CD4-positive, alpha-beta T cell (primary cell): ENCODE results near the gene SYNE3. TPM values are rescaled to one million over a fixed set of nuclear protein-coding genes. Genes with fewer than 3 reads are reported as not detected.

ENCODE experiments used
- ATAC-seq: fragments of 200-7000 bp; cut with Tn5 transposase; one replicate; pipeline ENCODE4 v1.10.0; 2022; ENCODE audit warnings: mild to moderate bottlenecking; ENCODE audit not compliant: poor library complexity
- CTCF ChIA-PET: fragments of 350-600 bp; sonication (Branson Sonifier 250); formaldehyde crosslinking; loops from one replicate; lab custom pipeline; 2021; ENCODE audit warnings: antibody characterized with exemption, inconsistent platforms; lab: Charles Lee
- POLR2A ChIA-PET: fragments of 350-600 bp; sonication (Branson Sonifier 250); formaldehyde crosslinking; loops from one replicate; lab custom pipeline; 2021; ENCODE audit warnings: antibody characterized with exemption, inconsistent platforms; lab: Charles Lee
- DNase-seq, 14 experiments: peaks; one replicate each; pipeline ENCODE4 v3.0.0-alpha.2; 2013 to 2020; ENCODE audit warnings: mixed read lengths in 2 of 14
- H3K27ac ChIP-seq, 2 donors: one replicate each; pipeline versions ENCODE4 v1.5.1 to v1.7.0; 2013; ENCODE audit warnings: low read length in 2 of 2, low read depth in 1 of 2, mild to moderate bottlenecking in 1 of 2
- H3K27me3 ChIP-seq, 2 experiments: 1 replicate in 1 of 2; 2 replicates in 1 of 2; pipeline versions ENCODE4 v1.6.1 to v1.7.0; 2013; ENCODE audit warnings: low read length in 2 of 2, control low read depth in 1 of 2, mild to moderate bottlenecking in 1 of 2, moderate library complexity in 1 of 2; ENCODE audit not compliant: insufficient read depth in 2 of 2, control insufficient read depth in 1 of 2
- H3K36me3 ChIP-seq: one replicate; pipeline ENCODE4 v1.6.1; 2013; ENCODE audit warnings: low read length, control low read depth; ENCODE audit not compliant: insufficient read depth
- H3K4me1 ChIP-seq: one replicate; pipeline ENCODE4 v1.6.1; 2013; ENCODE audit warnings: low read length, control low read depth; ENCODE audit not compliant: insufficient read depth
- H3K4me3 ChIP-seq: one replicate; pipeline ENCODE4 v1.5.1; 2013; ENCODE audit warnings: mild to moderate bottlenecking, low read length, moderate library complexity
- H3K9me3 ChIP-seq, 2 experiments: 1 replicate in 1 of 2; 2 replicates in 1 of 2; pipeline versions ENCODE4 v1.6.1 to v1.7.0; 2013; ENCODE audit warnings: low read length in 2 of 2, mild to moderate bottlenecking in 2 of 2, control low read depth in 1 of 2, moderate library complexity in 1 of 2; ENCODE audit not compliant: control insufficient read depth in 1 of 2, insufficient read depth in 1 of 2
- H3K27ac Mint-ChIP-seq: one replicate; pipeline ENCODE4 v1.8.0; 2020; ENCODE audit warnings: mixed read lengths
- H3K27me3 Mint-ChIP-seq: one replicate; pipeline ENCODE4 v1.8.0; 2021; ENCODE audit warnings: mixed read lengths
- H3K36me3 Mint-ChIP-seq: one replicate; pipeline ENCODE4 v1.8.0; 2021; ENCODE audit warnings: low read depth, mixed read lengths
- H3K4me1 Mint-ChIP-seq: one replicate; pipeline ENCODE4 v1.8.0; 2021; ENCODE audit warnings: low read depth, mixed read lengths
- H3K4me3 Mint-ChIP-seq: one replicate; pipeline ENCODE4 v1.8.0; 2020; ENCODE audit warnings: mild to moderate bottlenecking, mixed read lengths
- H3K9me3 Mint-ChIP-seq: one replicate; pipeline ENCODE4 v1.8.0; 2020; ENCODE audit warnings: mixed read lengths
- CTCF ChIP-seq: fragments of 200-600 bp; IDR thresholded peaks from one replicate; pipeline ENCODE4 v1.8.0; 2022; ENCODE audit warnings: antibody characterized with exemption, mild to moderate bottlenecking
- intact Hi-C, 2 experiments: fragments of 100-400 bp; cut with DNase I in 1 of 2; cut with micrococcal nuclease in 1 of 2; formaldehyde crosslinking; loops; one replicate each; pipeline versions ENCODE4 v1.15.1 to v1.9.0; 2023 to 2025; cut with DNase I, micrococcal nuclease
- total RNA-seq, 174 experiments: library from RNA in 2 of 174; stranded (reverse) in 2 of 174; gene quantifications; one replicate each; pipeline ENCODE4 v1.2.3 and lab custom pipeline; 2021 to 2026

SYNE3 gene
- total RNA-seq, 2 experiments from 2014 or later: 29.4 to 31.4 TPM

GRCh38 chr14:95529216-95529615 lies 12.8 kb upstream of the SYNE3 start:
- ChIA-PET POLR2A (interaction anchor here (1.0 kb wide), 1 partner anchor 87 kb away, joined by 4 read pairs; no protein-coding TSS in a partner anchor), CTCF (interaction anchor here (0.9 to 1.4 kb wide), 3 partner anchors 13 to 87 kb away, joined by 3 read pairs; partner anchors contain the start of gene SYNE3)
- DNase-seq: no peak
- H3K36me3 Mint-ChIP-seq: peaks cover 6% of the 10 kb centered on the region
- H3K27ac ChIP-seq: no peak overlapping the region
- peaks cover 36% of the 10 kb centered on the region for H3K4me1 ChIP-seq
- TF ChIP-seq CTCF: no peak
- H3K4me3 Mint-ChIP-seq: no peak overlapping the region
- H3K36me3 ChIP-seq: peaks cover 14% of the 10 kb centered on the region
- no peak overlapping the region for H3K4me3 ChIP-seq
- H3K27me3 Mint-ChIP-seq: no peaks in the 10 kb centered on the region
- no peak overlapping the region for H3K27ac Mint-ChIP-seq
- H3K9me3 Mint-ChIP-seq: no peaks in the 10 kb centered on the region
- H3K9me3 ChIP-seq: no peaks in the 10 kb centered on the region
- H3K27me3 ChIP-seq: no peaks in the 10 kb centered on the region
- intact Hi-C loops: loop anchor here in 1 of 2 experiments (10.0 kb wide), 1 partner anchor 836 kb away; the partner anchor contains the start of genes ATG2B and GSKIP
- H3K4me1 Mint-ChIP-seq: peaks cover 61% of the 10 kb centered on the region
- ATAC-seq: no peak

DNA sequence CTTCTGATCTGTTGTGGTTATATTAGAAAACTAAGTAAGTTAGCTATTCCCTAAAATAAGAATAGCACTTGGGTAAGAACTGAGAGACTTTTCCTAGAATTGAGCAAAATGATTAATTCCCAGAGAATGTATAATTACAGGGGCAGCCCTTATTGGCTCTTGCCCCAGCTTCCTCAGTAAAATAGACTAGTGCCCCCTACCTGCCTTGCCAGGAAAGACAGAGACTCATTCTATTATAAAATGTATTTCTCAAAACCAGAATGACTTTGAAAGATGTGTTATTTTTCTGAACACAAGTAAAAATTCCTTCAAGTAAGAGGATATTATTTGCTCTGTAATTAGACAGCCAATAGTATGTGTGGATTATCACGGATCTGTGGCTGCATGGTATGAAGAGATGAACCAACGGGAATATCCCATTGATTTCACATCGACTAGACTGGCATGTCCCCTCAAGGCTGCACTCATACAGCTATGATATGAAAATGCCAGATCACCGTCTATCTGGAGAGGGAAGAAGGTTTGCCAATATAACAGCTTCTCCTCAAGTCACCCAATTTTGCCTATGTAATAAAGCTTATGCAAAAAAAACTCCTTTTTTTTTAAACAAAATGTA lies 11.0 kb upstream of the SYNE3 start:
- POLR2A ChIA-PET: interaction anchor here (0.8 to 2.3 kb wide), 8 partner anchors 9 to 85 kb away, joined by 4 to 19 read pairs (median 6); partner anchors contain the start of gene SYNE3
- Histone ChIP-seq H3K9me3 (no peaks in the 10 kb centered on the region), H3K4me1 (peaks cover 41% of the 10 kb centered on the region), H3K27ac (no peak overlapping the region), H3K36me3 (peaks cover 14% of the 10 kb centered on the region), H3K27me3 (no peaks in the 10 kb centered on the region), H3K4me3 (no peak overlapping the region)
- peak; percentile 93 for TF ChIP-seq CTCF
- Mint-ChIP-seq H3K36me3 (no peaks in the 10 kb centered on the region), H3K27ac (peak overlapping the region; percentile 31), H3K9me3 (no peaks in the 10 kb centered on the region), H3K27me3 (no peaks in the 10 kb centered on the region), H3K4me3 (no peak overlapping the region), H3K4me1 (peaks cover 63% of the 10 kb centered on the region)
- ATAC-seq (no peak), DNase-seq (peak in 9 of 14 experiments; percentile 36 to 72 (median 48))
- intact Hi-C loops: loop anchor here (1.0 to 10.0 kb wide), 4 partner anchors 11 to 837 kb away; partner anchors contain the start of genes ATG2B (in 1 of the 2), GSKIP (in 1 of the 2) and SYNE3 (in 1 of the 2)
- CTCF ChIA-PET: interaction anchor here (0.7 to 2.4 kb wide), 26 partner anchors 9 to 246 kb away, joined by 3 to 33 read pairs (median 6); partner anchors contain the start of gene SYNE3

GRCh38 chr14:95526483-95527386 lies 10.3 kb upstream of the SYNE3 start:
- H3K27ac ChIP-seq: no peak overlapping the region
- no peak for DNase-seq
- no peaks in the 10 kb centered on the region for H3K27me3 ChIP-seq
- ATAC-seq: no peak
- no peak for TF ChIP-seq CTCF
- peak overlapping the region; percentile 89 for H3K27ac Mint-ChIP-seq
- no peak overlapping the region for H3K4me3 ChIP-seq
- peaks cover 45% of the 10 kb centered on the region for H3K4me1 ChIP-seq
- H3K27me3 Mint-ChIP-seq: no peaks in the 10 kb centered on the region
- intact Hi-C loops: loop anchor here (1.0 to 10.0 kb wide), 4 partner anchors 10 to 838 kb away; partner anchors contain the start of genes ATG2B (in 1 of the 2), GSKIP (in 1 of the 2) and SYNE3 (in 1 of the 2)
- peaks cover 14% of the 10 kb centered on the region for H3K36me3 ChIP-seq
- H3K9me3 Mint-ChIP-seq: no peaks in the 10 kb centered on the region
- POLR2A ChIA-PET: interaction anchor here (0.8 to 4.3 kb wide), 10 partner anchors 8 to 84 kb away, joined by 4 to 45 read pairs (median 6); partner anchors contain the start of genes GLRX5 and SYNE3
- H3K4me1 Mint-ChIP-seq: peaks cover 63% of the 10 kb centered on the region
- no peak overlapping the region for H3K4me3 Mint-ChIP-seq
- no peaks in the 10 kb centered on the region for H3K36me3 Mint-ChIP-seq
- CTCF ChIA-PET: interaction anchor here (0.7 to 2.4 kb wide), 26 partner anchors 8 to 247 kb away, joined by 3 to 33 read pairs (median 6); partner anchors contain the start of gene SYNE3
- H3K9me3 ChIP-seq: no peaks in the 10 kb centered on the region
